Measurements from ENCODE around the gene SUGT1. TPM values are rescaled to one million over a fixed set of nuclear protein-coding genes. Genes with fewer than 3 reads are reported as not detected.
"Not testable (repeated sequence)": the region's sequence is repeated elsewhere in the genome, so short reads cannot be mapped to it uniquely, and the experiment has no call there.

Gene SUGT1
- total RNA-seq, 1 donor from 2014 or later: 56.8 TPM

DNA sequence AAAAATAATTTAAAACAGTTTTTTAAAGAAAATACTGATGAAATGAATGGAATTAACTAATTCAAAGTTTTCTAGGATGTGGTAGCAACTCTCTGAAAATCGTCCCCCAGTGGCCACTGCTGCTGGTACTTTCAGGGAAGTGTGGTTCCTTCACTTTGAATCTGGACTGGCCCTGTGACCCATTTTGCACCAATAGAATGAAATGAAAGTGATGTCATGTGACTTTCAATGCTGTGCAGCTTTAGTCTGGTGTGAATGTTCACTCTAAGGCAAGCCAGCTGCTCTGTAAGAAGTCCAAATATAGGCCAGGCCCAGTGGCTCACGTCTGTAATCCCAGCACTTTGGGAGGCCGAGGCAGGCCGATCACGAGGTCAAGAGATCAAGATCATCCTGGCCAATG is 36.8 kb upstream of the SUGT1 start:
- H3K4me1 Mint-ChIP-seq (ENCODE audit: unreplicated experiment): peaks cover 17% of the 10 kb centered on the region
- no peaks in the 10 kb centered on the region for H3K36me3 Mint-ChIP-seq
- TF ChIP-seq, protein P1, sequence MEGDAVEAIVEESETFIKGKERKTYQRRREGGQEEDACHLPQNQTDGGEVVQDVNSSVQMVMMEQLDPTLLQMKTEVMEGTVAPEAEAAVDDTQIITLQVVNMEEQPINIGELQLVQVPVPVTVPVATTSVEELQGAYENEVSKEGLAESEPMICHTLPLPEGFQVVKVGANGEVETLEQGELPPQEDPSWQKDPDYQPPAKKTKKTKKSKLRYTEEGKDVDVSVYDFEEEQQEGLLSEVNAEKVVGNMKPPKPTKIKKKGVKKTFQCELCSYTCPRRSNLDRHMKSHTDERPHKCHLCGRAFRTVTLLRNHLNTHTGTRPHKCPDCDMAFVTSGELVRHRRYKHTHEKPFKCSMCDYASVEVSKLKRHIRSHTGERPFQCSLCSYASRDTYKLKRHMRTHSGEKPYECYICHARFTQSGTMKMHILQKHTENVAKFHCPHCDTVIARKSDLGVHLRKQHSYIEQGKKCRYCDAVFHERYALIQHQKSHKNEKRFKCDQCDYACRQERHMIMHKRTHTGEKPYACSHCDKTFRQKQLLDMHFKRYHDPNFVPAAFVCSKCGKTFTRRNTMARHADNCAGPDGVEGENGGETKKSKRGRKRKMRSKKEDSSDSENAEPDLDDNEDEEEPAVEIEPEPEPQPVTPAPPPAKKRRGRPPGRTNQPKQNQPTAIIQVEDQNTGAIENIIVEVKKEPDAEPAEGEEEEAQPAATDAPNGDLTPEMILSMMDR (conservative IDR thresholded peaks at IDR 0.05): no peak
- no peak overlapping the region for H3K27ac Mint-ChIP-seq
- H3K9me3 Mint-ChIP-seq: no peaks in the 10 kb centered on the region
- no peak for DNase-seq (ENCODE audit: extremely low spot score, unreplicated experiment)
- peak overlapping the region; percentile 65 for H3K4me3 Mint-ChIP-seq
- H3K27me3 Mint-ChIP-seq: no peaks in the 10 kb centered on the region

DNA sequence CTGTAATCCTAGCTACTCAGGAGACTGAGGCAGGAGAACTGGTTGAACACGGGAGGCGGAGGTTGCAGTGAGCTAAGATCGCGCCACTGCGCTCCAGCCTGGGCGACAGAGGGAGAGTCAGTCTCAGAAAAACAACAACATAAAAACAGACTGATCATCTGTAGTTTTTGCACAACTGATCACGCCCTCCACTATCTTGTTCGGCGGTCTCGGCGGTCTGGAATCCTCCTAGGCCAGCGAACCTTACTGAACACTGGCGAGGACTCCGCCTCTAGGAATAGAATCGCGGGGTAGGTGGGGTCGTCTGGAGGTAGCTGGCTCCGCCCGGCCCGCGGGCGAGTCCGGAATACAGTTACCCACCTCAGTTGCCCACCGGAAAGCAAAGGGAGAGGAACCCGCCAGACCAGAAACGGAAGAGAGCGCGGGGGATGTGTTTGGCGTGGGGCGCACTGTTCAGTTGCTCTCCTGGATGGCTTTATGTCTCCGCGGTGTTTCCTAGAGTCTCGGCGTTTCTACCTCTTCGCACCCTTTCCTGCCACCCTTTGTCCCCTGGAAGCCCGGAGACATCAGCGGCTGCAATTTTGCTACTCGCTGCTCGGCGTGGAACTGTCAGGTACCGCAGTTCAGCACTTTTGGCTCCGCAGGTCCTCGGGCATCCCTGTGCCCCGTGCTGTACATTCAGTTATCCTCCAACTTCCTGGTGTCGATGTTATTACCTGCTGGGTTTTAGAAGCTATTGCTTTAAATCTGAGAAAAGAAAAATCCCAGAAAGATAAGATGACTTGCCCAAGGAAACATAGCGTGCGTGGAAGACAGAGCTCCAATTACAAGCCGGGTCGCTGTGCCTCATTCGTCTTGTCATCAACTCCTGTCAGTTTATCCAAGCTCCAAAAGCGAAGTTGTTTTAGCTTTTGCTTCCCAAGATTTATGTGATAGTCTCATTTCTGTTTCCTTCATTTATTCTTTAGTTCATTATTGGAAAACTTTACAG is 35.3 kb upstream of the SUGT1 start:
- Mint-ChIP-seq H3K4me3 (peak overlapping the region; percentile 99), H3K9me3 (no peaks in the 10 kb centered on the region), H3K4me1 (ENCODE audit: unreplicated experiment) (peaks cover 17% of the 10 kb centered on the region), H3K27ac (peak overlapping the region; percentile 93), H3K27me3 (no peaks in the 10 kb centered on the region), H3K36me3 (no peaks in the 10 kb centered on the region)
- peak; percentile 91 for DNase-seq (ENCODE audit: extremely low spot score, unreplicated experiment)
- TF ChIP-seq, protein P1 (conservative IDR thresholded peaks at IDR 0.05): no peak

DNA sequence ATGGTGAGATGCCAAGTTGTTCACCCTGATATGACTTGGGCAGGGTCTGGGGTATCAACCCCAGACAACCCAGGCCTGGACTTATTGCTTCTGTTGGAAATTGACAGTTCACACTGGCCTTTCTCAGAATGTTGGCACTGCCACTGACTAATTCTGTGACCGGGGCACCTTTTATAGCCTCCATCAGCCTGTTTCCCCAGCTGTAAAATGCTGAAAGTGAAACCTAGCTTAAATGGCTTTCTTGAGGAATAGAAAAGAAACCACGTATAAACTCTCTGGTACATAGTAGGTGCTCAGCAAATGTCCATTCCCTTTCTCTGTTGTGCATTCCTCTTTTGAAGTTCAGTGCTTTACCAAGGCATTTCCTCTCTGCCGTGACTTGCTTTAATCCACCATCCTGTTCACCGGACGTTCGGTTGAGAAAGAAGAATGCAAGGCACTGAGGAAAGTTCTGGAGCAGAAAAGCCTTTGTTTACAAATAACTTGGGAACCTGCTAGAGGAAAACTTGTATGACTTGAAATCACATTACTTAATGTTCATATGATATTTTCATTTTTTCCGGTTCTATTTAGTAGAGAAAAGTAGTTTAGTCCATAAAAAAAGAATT is 21.4 kb upstream of the SUGT1 start:
- not testable (repeated sequence) for H3K27ac Mint-ChIP-seq; H3K4me3 Mint-ChIP-seq; H3K36me3 Mint-ChIP-seq; H3K27me3 Mint-ChIP-seq; DNase-seq (ENCODE audit: extremely low spot score, unreplicated experiment); H3K9me3 Mint-ChIP-seq; H3K4me1 Mint-ChIP-seq (ENCODE audit: unreplicated experiment)

DNA sequence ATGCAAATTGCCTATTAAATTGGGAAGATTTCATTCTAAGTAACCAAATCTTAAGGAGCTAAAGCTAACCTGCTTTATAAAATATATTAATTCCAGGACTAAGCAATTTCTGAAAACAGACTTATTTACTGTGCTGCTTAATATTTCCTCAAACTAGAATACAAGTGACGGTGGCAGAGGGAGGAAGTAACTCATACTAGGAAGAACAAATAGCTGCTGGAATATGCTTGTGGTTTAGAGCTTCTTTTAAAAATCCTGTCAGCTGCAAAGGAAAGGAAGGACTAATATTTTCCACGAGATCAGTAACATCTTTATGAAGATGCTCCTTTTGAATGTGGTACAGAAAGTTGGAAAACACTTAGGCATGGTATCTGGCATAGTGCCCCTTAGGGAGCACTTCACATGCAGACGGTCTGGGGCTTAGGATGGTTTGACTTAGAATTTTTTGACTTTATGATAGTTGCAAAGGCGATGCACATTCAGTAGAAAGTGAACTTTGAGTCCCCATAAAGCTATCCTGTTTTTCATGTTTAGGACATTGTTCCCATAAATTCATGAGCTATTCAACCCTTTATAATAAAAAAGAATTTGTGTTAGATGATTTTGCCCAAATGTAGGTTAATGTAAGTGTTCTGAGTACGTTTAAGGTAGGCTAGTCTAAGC is 13.8 kb upstream of the SUGT1 start:
- no peak for DNase-seq (ENCODE audit: extremely low spot score, unreplicated experiment)
- Mint-ChIP-seq H3K9me3 (no peaks in the 10 kb centered on the region), H3K36me3 (peaks cover 21% of the 10 kb centered on the region), H3K27ac (no peak overlapping the region), H3K4me1 (ENCODE audit: unreplicated experiment) (no peaks in the 10 kb centered on the region), H3K27me3 (no peaks in the 10 kb centered on the region), H3K4me3 (no peak overlapping the region)
- TF ChIP-seq, protein P1 (conservative IDR thresholded peaks at IDR 0.05): no peak

DNA sequence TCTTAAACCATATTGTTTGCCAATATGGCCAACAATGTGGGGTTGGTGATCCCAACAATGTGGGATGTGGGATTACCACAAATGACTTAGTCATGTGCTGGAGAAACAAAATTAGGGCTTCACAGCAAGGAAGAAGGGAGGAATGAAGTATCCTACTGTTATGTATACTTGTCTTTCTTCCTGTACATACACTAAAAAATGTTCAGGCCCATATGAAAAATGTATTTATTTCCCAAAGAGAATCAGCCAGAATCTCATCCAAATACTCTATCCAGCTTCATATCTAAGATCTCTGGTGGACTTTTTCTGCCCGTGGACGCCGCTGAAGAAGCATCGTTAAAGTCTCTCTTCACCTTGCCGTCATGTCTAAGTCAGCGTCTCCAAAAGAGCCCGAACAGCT is 10.5 kb upstream of the SUGT1 start, which contains the start of gene HNRNPA1L2:
Gene HNRNPA1L2, plus strand, starts transcription at position 301 of the 400 bp plus-strand sequence. Its CDS starts 62 bp downstream, at position 363.
- Mint-ChIP-seq H3K27ac (no peak within 1 kb of the TSS), H3K27me3 (no peaks in the 10 kb centered on the region), H3K36me3 (peaks cover 21% of the 10 kb centered on the region), H3K9me3 (no peaks in the 10 kb centered on the region), H3K4me1 (ENCODE audit: unreplicated experiment) (no peaks in the 10 kb centered on the region), H3K4me3 (no peak within 1 kb of the TSS)
- no peak for DNase-seq (ENCODE audit: extremely low spot score, unreplicated experiment)
- TF ChIP-seq, protein P1 (conservative IDR thresholded peaks at IDR 0.05): no peak
